A204.1 (cell line): ENCODE measurements around the gene METTL4.
"Not testable (repeated sequence)": the region's sequence is repeated elsewhere in the genome, so short reads cannot be mapped to it uniquely, and the experiment has no call there.

Experiments used
- FAIRE-seq: peaks from 2 replicates; lab custom pipeline; 2012; peaks lifted over from hg19 to GRCh38; lab: Jason Lieb, UNC

Gene METTL4

GRCh38 chr18:2559249-2559648 lies 12.1 kb downstream of the METTL4 start:
- no peak for FAIRE-seq

GRCh38 chr18:2557536-2557935 lies 13.8 kb downstream of the METTL4 start:
- FAIRE-seq: no peak

GRCh38 chr18:2555895-2556294 lies 15.4 kb downstream of the METTL4 start:
- FAIRE-seq: no peak

GRCh38 chr18:2554696-2555095 lies 16.6 kb downstream of the METTL4 start:
- FAIRE-seq: no peak

- no peak for FAIRE-seq
Observed at GRCh38 chr18:2551425-2551824, 19.9 kb downstream of the METTL4 start.

- FAIRE-seq: no peak
Observed at GRCh38 chr18:2549462-2549861, 21.8 kb downstream of the METTL4 start.

- FAIRE-seq: peak; percentile 98
Observed at GRCh38 chr18:2547477-2548087, 23.7 kb downstream of the METTL4 start.

- FAIRE-seq: peak; percentile 73
Observed at GRCh38 chr18:2545155-2545554, 26.1 kb downstream of the METTL4 start.

- peak; percentile 98 for FAIRE-seq
Observed at GRCh38 chr18:2541925-2542563, 29.3 kb downstream of the METTL4 start.

GRCh38 chr18:2540575-2540974 lies 30.7 kb downstream of the METTL4 start:
- no peak for FAIRE-seq

GRCh38 chr18:2538844-2539243 lies 32.5 kb downstream of the METTL4 start:
- no peak for FAIRE-seq

- no peak for FAIRE-seq
Observed at GRCh38 chr18:2538236-2538635, 33.1 kb downstream of the METTL4 start.

GRCh38 chr18:2537296-2537695 lies 34.0 kb downstream of the METTL4 start:
- FAIRE-seq: peak; percentile 29

GRCh38 chr18:2536493-2536892 lies 34.8 kb downstream of the METTL4 start:
- FAIRE-seq: no peak

- no peak for FAIRE-seq
Observed at GRCh38 chr18:2536063-2536462, 35.2 kb downstream of the METTL4 start.

- FAIRE-seq: no peak
Observed at GRCh38 chr18:2535419-2535910, 35.8 kb downstream of the METTL4 start.

GRCh38 chr18:2534906-2535305 lies 36.4 kb downstream of the METTL4 start:
- no peak for FAIRE-seq

GRCh38 chr18:2532797-2533196 lies 38.5 kb downstream of the METTL4 start:
- no peak for FAIRE-seq

- no peak for FAIRE-seq
Observed at GRCh38 chr18:2531751-2532150, 39.6 kb downstream of the METTL4 start.

GRCh38 chr18:2529154-2529553 lies 42.2 kb downstream of the METTL4 start:
- no peak for FAIRE-seq

- FAIRE-seq: no peak
Observed at GRCh38 chr18:2526329-2526728, 45.0 kb downstream of the METTL4 start.

GRCh38 chr18:2524794-2525198 lies 46.5 kb downstream of the METTL4 start:
- FAIRE-seq: not testable (repeated sequence)

GRCh38 chr18:2522112-2522511 lies 49.2 kb downstream of the METTL4 start:
- FAIRE-seq: no peak

- no peak for FAIRE-seq
Observed at GRCh38 chr18:2518473-2518872, 52.8 kb downstream of the METTL4 start.
